ENCODE measurements around the gene GPM6B. TPM values are rescaled to one million over a fixed set of nuclear protein-coding genes. Genes with fewer than 3 reads are reported as not detected.
A peak's percentile ranks its signal among the peaks of the same experiment; 100 is the strongest.

The GPM6B gene
- total and polyA plus RNA-seq, 2 donors (not counting 3 experiments of a cell fraction or from before 2014, with no cell fraction given) = 0.30 TPM; not detected in 1

DNA sequence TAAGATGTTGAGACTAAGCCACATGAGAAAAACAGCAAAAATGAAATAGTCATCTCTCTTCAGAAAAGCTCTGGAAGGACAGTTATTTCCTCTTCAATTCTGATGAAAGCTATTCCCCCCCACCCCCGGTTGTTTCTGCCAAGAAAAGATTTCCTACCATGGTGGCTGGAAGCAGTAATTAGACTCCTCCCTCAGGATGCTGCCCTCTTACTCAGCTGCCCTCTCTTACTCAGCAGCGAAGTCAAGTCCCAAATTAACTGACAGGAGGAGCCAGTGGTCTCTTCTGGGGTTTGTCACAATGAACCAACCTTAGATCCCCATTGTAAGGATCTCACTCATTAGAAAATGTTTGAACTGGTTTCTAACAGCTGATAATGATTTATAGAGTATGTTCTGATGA lies 38.0 kb downstream of the GPM6B start:
- dilution Hi-C loops (cut with MboI; ENCODE audit: extremely low pct_ligation_motif_present, low sequenced_read_pairs) (no loop called here), intact Hi-C loops (cut with micrococcal nuclease) (loop anchor here (1.0 kb wide), 1 partner anchor 253 kb away; no protein-coding TSS in a partner anchor)
- no peaks in the 10 kb centered on the region for H3K36me3 ChIP-seq (ENCODE audit: control insufficient read depth in 2 of 2, extremely low read depth in 1 of 2, insufficient read depth in 2 of 2, low read length in 2 of 2)
- no peak overlapping the region for H3K4me3 ChIP-seq (replicated peaks in 1 of 3; ENCODE audit: insufficient read depth in 1 of 3, low read depth in 1 of 3, low read length in 3 of 3)
- ChIA-PET CTCF (interaction anchor here (1.2 to 1.3 kb wide), 2 partner anchors 253 to 272 kb away, joined by 5 to 9 read pairs; no protein-coding TSS in a partner anchor), POLR2A (no interaction called here)
- no peak overlapping the region for H2AFZ ChIP-seq (ENCODE audit: low read depth, low read length)
- BruUV-seq (replicated peaks) = no TSS peak
- peak overlapping the region; percentile 21 for H3K4me2 ChIP-seq (ENCODE audit: insufficient read depth, low read length)
- no peak for TF ChIP-seq FOS (IDR thresholded peaks at IDR 0.05; ENCODE audit: borderline replicate concordance, insufficient read depth, low read length)
- TF ChIP-seq JUN (IDR thresholded peaks at IDR 0.05; ENCODE audit: borderline replicate concordance, insufficient read depth, insufficient read length, low read depth) = no peak
- TF ChIP-seq EZH2 (IDR thresholded peaks at IDR 0.05; ENCODE audit: borderline replicate concordance, low read depth, low read length, severe bottlenecking) = no peak
- no peak for TF ChIP-seq CTCF (IDR thresholded peaks at IDR 0.05; ENCODE audit: extremely low read depth in 1 of 2, insufficient read depth in 1 of 2, low read depth in 1 of 2, low read length in 2 of 2)
- TF ChIP-seq POLR2AphosphoS5 (IDR thresholded peaks at IDR 0.05; ENCODE audit: insufficient read depth, low read depth, low read length) = no peak
- TF ChIP-seq GATA2 (IDR thresholded peaks at IDR 0.05; ENCODE audit: insufficient read depth, insufficient read length, low read depth, low read length) = no peak
- no peak overlapping the region for H3K9ac ChIP-seq (replicated peaks; ENCODE audit: extremely low read depth, insufficient read depth, low read length)
- peak; percentile 68 for DNase-seq (ENCODE audit: low read depth, low spot score)
- no peaks in the 10 kb centered on the region for H3K9me3 ChIP-seq (replicated peaks; ENCODE audit: control insufficient read depth, insufficient read depth, low read length)
- H4K20me1 ChIP-seq (replicated peaks; ENCODE audit: control insufficient read depth, extremely low read depth, insufficient read depth, low read length) = no peaks in the 10 kb centered on the region
- H3K79me2 ChIP-seq (ENCODE audit: control insufficient read depth, insufficient read depth, low read length) = no peaks in the 10 kb centered on the region
- H3K27ac ChIP-seq (ENCODE audit: insufficient read depth, low read depth, low read length) = no peak overlapping the region
- H3K9me1 ChIP-seq (replicated peaks; ENCODE audit: control insufficient read depth, extremely low read depth, insufficient read depth, low read length) = no peaks in the 10 kb centered on the region
- H3K4me1 ChIP-seq (ENCODE audit: control insufficient read depth, extremely low read depth, insufficient read depth, low read length) = peaks cover 4% of the 10 kb centered on the region
- peak; percentile 94 for FAIRE-seq
- H3K27me3 ChIP-seq (ENCODE audit: control insufficient read depth in 2 of 2, insufficient read depth in 2 of 2, low read length in 2 of 2) = no peaks in the 10 kb centered on the region
